Amniotic stem cell (primary cell): ENCODE data around the gene BCL3.
A peak's percentile ranks its signal among the peaks of the same experiment; 100 is the strongest.
"Not testable (repeated sequence)": the region's sequence is repeated elsewhere in the genome, so short reads cannot be mapped to it uniquely, and the experiment has no call there.

Experiments
- DNase-seq: peaks from one replicate; lab custom pipeline; 2025; lab: John Stamatoyannopoulos, UW

The BCL3 gene

DNA sequence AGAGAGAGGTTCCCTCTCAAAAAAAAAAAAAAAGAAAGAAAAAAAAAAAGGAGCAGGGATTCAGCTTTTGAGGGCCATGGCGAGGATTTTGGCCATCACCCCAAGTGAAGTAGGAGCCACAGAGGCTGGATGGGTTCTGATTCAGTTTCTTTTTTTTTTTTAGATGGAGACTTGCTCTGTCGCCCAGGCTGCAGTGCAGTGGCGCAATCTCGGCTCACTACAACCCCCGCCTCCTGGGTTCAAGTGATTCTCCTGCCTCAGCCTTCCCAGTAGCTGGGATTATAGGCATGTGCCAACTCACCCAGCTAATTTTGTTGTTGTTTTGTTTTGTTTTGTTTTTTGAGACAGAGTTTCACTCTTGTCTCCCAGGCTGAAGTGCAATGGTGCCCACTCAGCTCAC is 27.1 kb upstream of the BCL3 start:
- not testable (repeated sequence) for DNase-seq

GRCh38 chr19:44722131-44723121 is 26.1 kb upstream of the BCL3 start:
- DNase-seq: no peak

DNA sequence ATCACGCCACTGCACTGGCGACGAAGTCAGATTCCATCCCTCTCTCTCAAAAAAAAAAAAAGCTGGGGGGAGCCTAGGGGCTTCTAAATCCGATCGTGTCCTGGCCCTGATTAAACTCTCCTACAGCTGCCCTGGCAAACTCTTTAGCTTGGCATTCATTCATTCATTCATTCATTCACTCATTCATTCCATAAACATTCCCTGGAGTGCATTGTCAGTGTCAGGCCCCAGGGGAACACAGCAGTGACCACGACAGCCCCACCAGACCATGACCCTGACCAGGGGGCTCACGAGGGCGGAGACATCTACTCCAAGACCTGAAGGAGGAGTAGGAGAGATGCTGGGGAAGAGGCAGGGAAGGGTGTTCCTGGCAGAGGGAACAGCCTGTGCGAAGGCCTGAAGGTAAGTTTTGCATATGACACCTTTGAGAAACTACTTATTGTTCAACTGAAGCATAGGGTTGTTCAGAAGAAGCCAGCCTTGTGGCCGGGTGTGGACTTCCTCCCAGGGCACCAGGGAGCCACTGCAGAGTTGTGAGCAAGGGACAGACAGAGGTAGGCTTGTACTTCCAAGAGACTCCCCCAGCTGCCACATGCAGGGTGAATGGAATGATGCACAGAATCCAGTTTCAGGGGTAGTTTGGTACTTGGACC is 25.1 kb upstream of the BCL3 start:
- no peak for DNase-seq

GRCh38 chr19:44723952-44724319 is 24.6 kb upstream of the BCL3 start:
- DNase-seq: peak; percentile 62

DNA sequence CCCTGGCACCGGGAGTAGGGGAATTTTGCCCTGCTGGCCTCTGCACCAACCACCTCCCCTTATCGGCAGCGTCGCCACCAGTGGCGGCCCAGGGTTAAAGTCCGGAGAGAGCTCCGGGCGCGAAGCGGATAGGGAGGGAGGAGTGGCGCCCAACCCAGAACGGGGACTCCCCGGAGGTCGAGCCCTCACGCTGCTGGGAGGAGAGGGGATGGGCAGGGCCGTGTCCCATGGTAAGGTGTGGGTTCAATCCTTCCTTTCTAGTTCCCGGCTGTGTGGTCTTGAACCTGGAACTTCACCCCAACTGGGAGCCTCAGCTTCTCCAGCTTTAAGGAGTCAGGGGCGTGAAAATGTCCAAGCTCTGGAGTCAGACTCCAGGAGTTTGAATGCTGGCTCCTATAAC is 23.3 kb upstream of the BCL3 start:
- no peak for DNase-seq

GRCh38 chr19:44725684-44726083 is 22.8 kb upstream of the BCL3 start:
- DNase-seq: no peak

GRCh38 chr19:44726465-44726864 is 22.0 kb upstream of the BCL3 start:
- no peak for DNase-seq

DNA sequence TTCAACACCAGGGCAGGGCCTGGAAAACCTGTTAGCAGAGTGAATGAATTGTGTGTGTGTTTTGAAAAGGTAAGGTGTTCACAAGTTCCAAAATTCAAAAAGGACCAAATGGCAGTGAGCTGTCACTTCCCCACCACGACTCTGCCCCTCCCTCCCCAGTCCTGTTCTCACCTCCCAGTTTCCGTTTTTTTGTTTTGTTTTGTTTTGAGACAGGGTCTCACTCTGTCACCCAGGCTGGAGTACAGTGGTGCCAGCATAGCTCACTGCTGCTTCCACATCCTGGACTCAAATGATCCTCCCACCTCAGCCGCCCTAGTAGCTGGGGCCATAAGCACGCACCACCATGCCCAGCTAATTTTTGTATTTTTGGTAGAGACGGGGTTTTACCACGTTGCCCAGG is 20.3 kb upstream of the BCL3 start:
- DNase-seq: no peak

DNA sequence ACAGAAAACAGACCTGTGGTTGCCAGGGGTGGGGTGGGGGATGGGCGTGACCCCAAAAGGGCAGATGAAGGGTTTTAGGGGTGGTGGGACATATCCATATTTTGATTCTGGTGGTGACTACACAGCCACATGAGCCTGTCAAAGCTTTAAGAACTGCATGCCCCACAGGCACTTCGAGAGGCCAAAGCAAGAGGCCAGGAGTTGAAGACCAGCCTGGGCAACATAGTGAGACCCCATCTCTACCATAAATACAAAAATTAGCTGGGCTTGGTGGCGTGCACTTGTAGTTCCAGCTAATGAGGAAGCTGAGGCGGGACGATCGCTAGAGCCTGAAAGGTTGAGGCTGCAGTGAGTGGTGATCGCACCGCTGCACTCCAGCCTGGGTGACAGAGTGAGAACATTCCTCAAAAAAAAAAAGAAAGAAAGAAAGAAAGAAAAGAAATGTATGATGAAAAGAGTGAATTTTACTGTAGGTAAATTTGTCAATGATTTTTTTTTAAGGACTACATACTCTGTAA is 18.9 kb upstream of the BCL3 start:
- no peak for DNase-seq

DNA sequence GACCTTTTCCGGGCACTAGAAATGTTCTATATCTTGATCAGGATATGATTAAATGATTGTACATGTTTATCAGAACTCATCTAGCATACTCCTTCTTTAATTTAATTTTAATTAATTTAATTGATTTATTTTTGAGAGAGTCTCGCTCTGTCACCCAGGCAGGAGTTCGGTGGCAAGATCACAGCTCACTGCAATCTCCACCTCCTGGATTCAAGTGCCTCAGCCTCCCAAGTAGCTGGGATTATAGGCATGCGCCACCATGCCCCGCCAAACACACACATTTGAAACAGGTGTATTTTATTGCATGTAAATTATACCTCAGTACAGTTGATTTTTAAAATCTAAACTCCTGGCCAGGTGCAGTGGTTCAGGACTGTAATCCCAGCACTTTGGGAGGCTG is 17.4 kb upstream of the BCL3 start:
- DNase-seq: no peak

GRCh38 chr19:44731622-44732021 is 16.9 kb upstream of the BCL3 start:
- no peak for DNase-seq

GRCh38 chr19:44732235-44733014 is 16.1 kb upstream of the BCL3 start:
- DNase-seq: no peak

GRCh38 chr19:44734357-44734756 is 14.2 kb upstream of the BCL3 start:
- no peak for DNase-seq

DNA sequence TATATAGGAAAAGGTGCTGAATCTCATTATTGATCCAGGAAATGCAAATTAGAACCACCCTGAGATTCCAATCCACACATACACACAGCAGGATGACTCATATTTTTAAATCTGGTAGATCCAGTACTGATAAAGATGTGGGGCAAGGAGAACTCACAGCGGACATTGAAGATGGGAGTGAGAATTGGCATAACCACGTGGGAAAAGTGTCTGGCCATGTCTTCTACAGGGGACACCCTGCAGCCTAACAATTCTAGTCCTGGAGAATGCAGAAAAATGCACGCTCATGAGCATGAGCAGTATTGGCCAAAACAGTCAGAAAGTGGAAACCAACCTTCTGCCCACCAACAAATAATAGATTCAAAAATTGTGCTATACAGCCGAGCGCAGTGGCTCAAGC is 13.5 kb upstream of the BCL3 start:
- no peak for DNase-seq

DNA sequence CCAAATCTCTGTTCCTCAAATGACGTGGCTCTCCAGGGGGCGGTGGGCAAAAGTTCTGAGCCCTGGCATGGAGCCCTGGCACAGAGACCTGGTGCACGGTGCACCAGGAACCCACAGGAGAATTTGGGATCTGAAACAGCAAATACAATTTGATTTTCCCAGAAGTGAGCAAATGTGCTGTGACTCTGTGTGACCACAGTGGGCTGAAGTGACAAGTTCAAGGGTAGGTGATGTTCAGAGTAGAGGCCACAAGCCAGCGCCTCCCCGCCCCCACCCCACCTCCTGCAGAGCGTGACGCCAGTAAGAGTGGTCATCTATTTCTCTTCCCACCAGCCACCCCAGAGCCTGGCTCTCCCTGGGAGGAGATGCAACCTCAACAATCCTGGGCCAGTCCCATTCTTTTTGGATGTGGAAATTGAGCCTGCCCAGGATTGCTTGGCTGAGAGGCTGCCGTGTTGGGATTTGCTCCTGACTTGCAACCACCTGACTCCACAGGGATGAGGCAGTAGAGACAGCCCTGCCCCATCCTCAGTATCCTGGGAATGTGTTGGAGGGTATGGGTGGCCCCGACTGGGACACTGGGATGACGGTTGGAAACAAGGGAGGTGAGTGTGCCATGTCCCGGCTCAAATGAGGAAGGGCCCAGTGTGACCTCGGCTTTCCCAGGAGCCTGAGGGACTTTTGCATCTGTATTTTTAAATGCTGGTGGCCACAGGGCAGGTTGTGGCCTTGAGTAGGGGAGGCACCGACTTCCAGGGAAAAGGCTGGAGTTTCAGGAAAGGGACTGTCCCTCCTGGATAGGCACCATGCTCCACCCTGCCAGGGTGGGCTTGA is 11.1 kb upstream of the BCL3 start:
- no peak for DNase-seq

- DNase-seq: no peak
These were observed 10.4 kb upstream of the BCL3 start for GRCh38 chr19:44738136-44738535.

- no peak for DNase-seq
These were observed 9.6 kb upstream of the BCL3 start for GRCh38 chr19:44738603-44739558.

- DNase-seq: no peak
These were observed 8.1 kb upstream of the BCL3 start for GRCh38 chr19:44740351-44740824.

DNA sequence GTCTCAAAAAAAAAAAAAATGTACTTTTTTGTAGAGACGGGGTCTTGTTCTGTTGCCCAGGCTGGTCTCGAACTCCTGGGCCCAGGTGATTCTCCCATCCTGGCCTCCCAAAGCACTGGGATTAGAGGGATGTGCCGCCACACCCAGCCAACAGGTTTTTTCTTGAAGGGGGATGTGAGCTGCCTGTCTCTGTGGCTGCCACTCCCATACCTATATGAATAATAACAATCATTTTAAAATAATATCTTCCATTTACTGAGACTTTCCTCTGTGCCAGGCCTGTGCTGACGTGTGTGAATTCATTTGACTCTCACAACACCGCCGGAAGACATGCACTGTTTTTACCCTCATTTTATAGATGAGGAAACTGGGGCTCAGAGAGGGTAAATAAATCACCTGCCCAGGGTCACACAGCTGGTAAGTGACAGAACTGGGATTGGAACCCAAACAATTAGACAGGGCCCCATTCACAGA is 7.2 kb upstream of the BCL3 start:
- DNase-seq: no peak

DNA sequence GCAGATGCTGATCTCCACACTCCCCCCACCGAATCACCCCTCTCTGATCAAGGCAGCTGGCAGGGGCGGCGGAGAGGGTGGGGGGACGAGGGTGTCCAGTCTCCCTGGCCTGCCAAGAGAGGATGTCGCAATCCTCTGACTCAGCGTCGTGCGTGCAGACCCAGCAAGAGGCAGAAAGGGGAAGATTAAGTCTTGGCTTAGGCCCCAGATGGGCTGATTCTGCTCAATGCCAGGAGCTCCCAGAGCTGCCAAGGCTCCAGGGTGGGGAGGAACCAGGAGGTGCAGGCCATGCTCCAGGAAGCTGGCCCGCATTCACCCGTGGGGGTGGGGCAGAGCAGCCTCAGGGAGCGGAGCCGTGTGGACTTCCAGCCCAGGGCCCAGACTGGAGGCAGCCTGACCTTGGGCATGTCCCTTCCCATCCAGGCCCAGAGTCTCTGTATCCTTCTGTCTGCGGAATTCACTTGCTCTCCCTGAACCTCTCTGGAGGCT is 6.6 kb upstream of the BCL3 start:
- DNase-seq: peak; percentile 96
